Fibroblast of mammary gland (primary cell): ENCODE results near the gene RBPJ.

Experiments used
- DNase-seq: peaks from one replicate; pipeline ENCODE4 v3.0.0-alpha.2; 2010; ENCODE audit warnings: low read depth
- H3K4me3 ChIP-seq: 2 replicates; pipeline ENCODE4 v1.5.1; 2011; ENCODE audit warnings: low read depth, mild to moderate bottlenecking, low read length, moderate library complexity; ENCODE audit not compliant: control insufficient read depth
- CTCF ChIP-seq: conservative IDR thresholded peaks from 2 replicates; pipeline ENCODE4 v1.5.1; 2011; ENCODE audit warnings: low read depth, low read length, inconsistent platforms; ENCODE audit not compliant: control insufficient read depth, insufficient read depth

Gene RBPJ

GRCh38 chr4:26447378-26447777 is 126.6 kb downstream of the RBPJ start:
- H3K4me3 ChIP-seq = no peak overlapping the region
- no peak for DNase-seq
- TF ChIP-seq CTCF = no peak

GRCh38 chr4:26450418-26450817 is 129.6 kb downstream of the RBPJ start:
- DNase-seq = no peak
- H3K4me3 ChIP-seq = no peak overlapping the region
- no peak for TF ChIP-seq CTCF

DNA sequence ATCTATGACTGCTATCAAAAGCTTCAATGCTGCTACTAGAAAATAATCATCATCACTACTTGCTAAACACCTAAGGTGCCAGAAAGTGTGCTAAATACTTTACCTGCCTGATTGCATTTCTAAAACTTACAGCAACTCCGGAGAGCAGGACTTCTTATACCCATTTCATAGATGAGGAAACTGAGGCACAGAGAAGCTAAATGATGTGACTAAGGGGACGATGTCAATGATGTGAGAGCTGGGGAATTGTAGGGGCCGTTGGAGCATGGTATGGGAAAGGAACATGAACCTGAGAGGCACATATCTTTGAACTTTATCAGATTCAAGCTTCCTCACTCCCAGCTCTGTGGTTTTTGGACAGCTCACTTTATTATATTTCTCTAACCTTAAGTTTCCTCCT is 130.8 kb downstream of the RBPJ start:
- no peak overlapping the region for H3K4me3 ChIP-seq
- no peak for DNase-seq
- no peak for TF ChIP-seq CTCF

DNA sequence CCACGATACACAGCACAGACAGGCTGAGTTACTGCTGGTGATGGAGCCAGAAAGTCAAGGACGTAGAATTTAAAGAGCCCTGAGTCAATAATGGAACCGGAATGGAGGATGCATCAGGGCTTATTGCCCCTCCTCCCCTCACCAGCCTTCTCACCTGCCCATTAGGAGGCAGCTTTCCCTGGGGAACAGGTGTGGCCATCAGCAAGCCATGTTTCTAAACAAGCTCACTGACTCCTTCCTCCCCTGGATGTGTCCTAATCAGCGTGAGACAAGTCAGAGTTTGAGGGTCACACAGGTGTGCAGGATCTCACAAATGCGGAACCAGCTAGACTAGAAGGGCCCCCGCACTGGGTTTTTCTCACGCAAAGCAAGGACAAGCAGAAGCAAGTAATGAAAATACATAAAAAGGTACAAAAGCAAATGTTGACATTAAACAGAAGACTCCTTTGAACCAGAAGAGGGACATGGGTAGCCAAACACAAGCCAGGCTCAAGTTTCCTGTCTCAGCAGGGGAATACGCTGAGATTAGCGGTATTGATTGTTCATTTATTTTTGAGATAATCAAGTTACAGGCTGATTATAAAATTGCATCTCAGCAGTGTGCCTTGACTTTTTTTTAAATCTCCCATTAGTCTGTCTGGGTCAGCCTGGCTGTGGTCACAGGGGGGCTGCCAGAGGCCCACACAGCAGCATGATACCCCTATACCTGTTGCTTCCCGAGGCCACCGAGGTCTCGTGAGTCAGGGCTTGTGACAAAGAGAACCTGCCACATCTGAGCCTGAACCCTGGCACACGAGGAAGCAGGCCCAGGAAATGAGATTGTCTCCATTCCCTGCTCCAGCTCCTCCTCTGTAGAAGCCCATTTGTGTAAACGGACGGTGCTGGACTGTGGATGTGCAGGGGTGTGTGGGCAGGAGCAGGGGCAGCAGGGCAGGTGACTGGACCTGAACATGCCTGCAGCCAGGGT is 132.0 kb downstream of the RBPJ start:
- no peak for DNase-seq
- no peak for TF ChIP-seq CTCF
- H3K4me3 ChIP-seq = no peak overlapping the region

DNA sequence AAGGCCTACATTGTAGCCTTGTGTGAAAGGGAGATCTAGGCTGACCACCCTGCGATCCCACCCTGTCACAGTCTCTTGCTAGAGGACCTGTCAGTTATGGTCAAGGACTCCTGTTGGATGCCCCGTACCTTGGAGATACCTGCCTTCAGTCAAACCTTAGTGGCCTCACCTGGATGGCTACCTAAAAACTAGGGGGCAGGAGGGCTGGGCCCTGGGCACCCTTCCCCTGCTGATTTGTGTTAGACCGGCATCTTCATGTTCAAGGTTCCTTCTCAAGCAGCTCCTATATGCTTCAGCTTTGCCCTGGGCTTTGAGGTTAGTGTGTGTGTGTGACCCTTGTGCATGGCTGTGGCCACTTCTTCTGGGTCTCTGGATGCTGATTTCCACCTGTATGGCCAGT is 134.1 kb downstream of the RBPJ start:
- no peak for DNase-seq
- TF ChIP-seq CTCF = no peak
- no peak overlapping the region for H3K4me3 ChIP-seq

- DNase-seq = no peak
- TF ChIP-seq CTCF = no peak
- no peak overlapping the region for H3K4me3 ChIP-seq
These were observed 134.8 kb downstream of the RBPJ start for GRCh38 chr4:26455571-26455970.
